Left hindlimb (tissue), 1 donor: ENCODE measurements around the gene CYP1A2.
"Not testable (repeated sequence)": the region's sequence is repeated elsewhere in the genome, so short reads cannot be mapped to it uniquely, and the experiment has no call there.

ENCODE experiments used
- DNase-seq: peaks from one replicate; pipeline ENCODE4 v3.0.0-alpha.2; 2018

CYP1A2 gene

GRCh38 chr15:74748322-74748946, at the start of gene CYP1A2:
Gene CYP1A2, plus strand, starts transcription at chr15:74748845. Its CDS starts 894 bp downstream, at chr15:74749739.
- no peak for DNase-seq

- DNase-seq: no peak
Measured at GRCh38 chr15:74709011-74709410, 39.6 kb upstream of the CYP1A2 start.

GRCh38 chr15:74709892-74710291, 38.8 kb upstream of the CYP1A2 start:
- DNase-seq: no peak

- no peak for DNase-seq
Measured at GRCh38 chr15:74710319-74711094, 38.1 kb upstream of the CYP1A2 start.

GRCh38 chr15:74712311-74712710, 36.3 kb upstream of the CYP1A2 start:
- DNase-seq: no peak

- DNase-seq: no peak
Measured at GRCh38 chr15:74716651-74717050, 32.0 kb upstream of the CYP1A2 start.

GRCh38 chr15:74722591-74722990, 26.1 kb upstream of the CYP1A2 start:
- no peak for DNase-seq

GRCh38 chr15:74723187-74723586, 25.5 kb upstream of the CYP1A2 start:
- DNase-seq: no peak

- DNase-seq: no peak
Measured at GRCh38 chr15:74723754-74724334, 24.8 kb upstream of the CYP1A2 start.

- no peak for DNase-seq
Measured at GRCh38 chr15:74724570-74725224, 23.9 kb upstream of the CYP1A2 start.

GRCh38 chr15:74725225-74725774, 23.3 kb upstream of the CYP1A2 start, which contains the start of gene CYP1A1:
Gene CYP1A1, minus strand, starts transcription at chr15:74725528. Its CDS starts 2,431 bp downstream, at chr15:74723097.
- no peak for DNase-seq

- no peak for DNase-seq
Measured at GRCh38 chr15:74725845-74726773, 22.5 kb upstream of the CYP1A2 start.

- DNase-seq: no peak
Measured at GRCh38 chr15:74726774-74727164, 21.9 kb upstream of the CYP1A2 start.

- DNase-seq: no peak
Measured at GRCh38 chr15:74727727-74728126, 20.9 kb upstream of the CYP1A2 start.

- not testable (repeated sequence) for DNase-seq
Measured at GRCh38 chr15:74728699-74729098, 19.9 kb upstream of the CYP1A2 start.

GRCh38 chr15:74729372-74729771, 19.3 kb upstream of the CYP1A2 start:
- not testable (repeated sequence) for DNase-seq

- no peak for DNase-seq
Measured at GRCh38 chr15:74730619-74731316, 17.9 kb upstream of the CYP1A2 start.

GRCh38 chr15:74732846-74733245, 15.8 kb upstream of the CYP1A2 start:
- no peak for DNase-seq

- DNase-seq: no peak
Measured at GRCh38 chr15:74733269-74733668, 15.4 kb upstream of the CYP1A2 start.

- no peak for DNase-seq
Measured at GRCh38 chr15:74735305-74735704, 13.3 kb upstream of the CYP1A2 start.

- DNase-seq: not testable (repeated sequence)
Measured at GRCh38 chr15:74738239-74738638, 10.4 kb upstream of the CYP1A2 start.
